Activated T-helper 1 cell treated with anti-CD3 and anti-CD28 coated beads, Interleukin-12 subunit alpha, Interleukin-12 subunit beta, Interleukin-2, Interleukin-4 antibody, amounts not matched to agents 30 ng/mL and 10 ng/mL and 1 ng/mL, durations not matched to agents 14 hours and 24 hours and 36 hours (primary cell): ENCODE results near the gene ADCY4. TPM values are rescaled to one million over a fixed set of nuclear protein-coding genes. Genes with fewer than 3 reads are reported as not detected.
"Not testable (repeated sequence)": the region's sequence is repeated elsewhere in the genome, so short reads cannot be mapped to it uniquely, and the experiment has no call there.

Source experiments
- DNase-seq: peaks from one replicate; pipeline ENCODE4 v3.0.0; 2021; ENCODE audit warnings: low spot score
- H3K27ac Mint-ChIP-seq: one replicate; pipeline ENCODE4 v1.8.0; 2021; ENCODE audit warnings: mild to moderate bottlenecking, mixed read lengths
- H3K27me3 Mint-ChIP-seq: one replicate; pipeline ENCODE4 v1.8.0; 2022; ENCODE audit warnings: mild to moderate bottlenecking, moderate library complexity, mixed read lengths; ENCODE audit not compliant: insufficient read depth
- H3K36me3 Mint-ChIP-seq: one replicate; pipeline ENCODE4 v1.8.0; 2021; ENCODE audit warnings: low read depth, mixed read lengths
- H3K4me1 Mint-ChIP-seq: one replicate; pipeline ENCODE4 v1.8.0; 2021; ENCODE audit warnings: low read depth, mixed read lengths
- H3K4me3 Mint-ChIP-seq: one replicate; pipeline ENCODE4 v1.8.0; 2021; ENCODE audit warnings: mild to moderate bottlenecking, moderate library complexity, mixed read lengths
- H3K9me3 Mint-ChIP-seq: one replicate; pipeline ENCODE4 v1.8.0; 2021; ENCODE audit warnings: mixed read lengths
- intact Hi-C: fragments of 100-400 bp; cut with micrococcal nuclease; formaldehyde crosslinking; loops from one replicate; pipeline ENCODE4 v1.15.1; 2024
- total RNA-seq: library from RNA; stranded (reverse); gene quantifications from 2 replicates; pipeline ENCODE4 v1.2.3, GENCODE V29; 2022

The ADCY4 gene
- total RNA-seq, 1 donor from 2014 or later, result 1.5 TPM

DNA sequence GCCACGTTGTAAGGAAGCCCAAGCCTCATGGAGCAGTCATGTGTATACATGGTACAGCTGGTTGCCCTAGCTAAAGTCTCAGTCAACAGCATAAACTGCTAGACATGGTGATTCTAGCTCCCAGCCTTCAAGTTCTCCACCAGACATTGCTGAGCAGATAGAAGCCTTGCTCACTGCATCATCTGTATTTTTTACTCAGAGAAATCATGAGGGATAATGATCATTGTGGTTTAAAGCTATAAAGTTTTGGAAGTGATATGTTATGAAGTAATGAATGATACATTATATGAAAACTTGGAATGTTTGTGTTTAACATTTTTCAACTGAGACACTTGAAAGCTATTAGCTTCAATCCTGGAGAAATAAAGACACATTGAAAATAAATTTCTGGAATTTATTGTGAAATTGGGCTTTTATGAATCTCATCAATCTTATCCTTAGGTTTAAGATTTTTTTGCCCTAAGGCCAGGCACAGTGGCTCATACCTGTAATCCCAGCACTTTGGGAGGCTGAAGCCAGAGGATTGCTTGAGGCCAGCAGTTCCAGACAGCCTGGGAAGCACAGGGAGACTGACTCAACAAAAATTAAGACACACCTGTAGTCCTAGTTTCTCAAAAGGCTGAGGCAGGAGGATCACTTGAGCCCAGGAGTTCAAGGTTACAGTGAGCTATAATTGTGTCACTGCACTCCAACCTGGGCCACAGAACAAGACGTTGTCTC, 27.5 kb upstream of the ADCY4 start:
- no peak overlapping the region for H3K4me3 Mint-ChIP-seq
- peaks cover 50% of the 10 kb centered on the region for H3K27me3 Mint-ChIP-seq
- no peaks in the 10 kb centered on the region for H3K9me3 Mint-ChIP-seq
- no peak overlapping the region for H3K27ac Mint-ChIP-seq
- DNase-seq, result no peak
- H3K4me1 Mint-ChIP-seq, result peaks cover 18% of the 10 kb centered on the region
- intact Hi-C loops, result no loop called here
- peaks cover 2% of the 10 kb centered on the region for H3K36me3 Mint-ChIP-seq

DNA sequence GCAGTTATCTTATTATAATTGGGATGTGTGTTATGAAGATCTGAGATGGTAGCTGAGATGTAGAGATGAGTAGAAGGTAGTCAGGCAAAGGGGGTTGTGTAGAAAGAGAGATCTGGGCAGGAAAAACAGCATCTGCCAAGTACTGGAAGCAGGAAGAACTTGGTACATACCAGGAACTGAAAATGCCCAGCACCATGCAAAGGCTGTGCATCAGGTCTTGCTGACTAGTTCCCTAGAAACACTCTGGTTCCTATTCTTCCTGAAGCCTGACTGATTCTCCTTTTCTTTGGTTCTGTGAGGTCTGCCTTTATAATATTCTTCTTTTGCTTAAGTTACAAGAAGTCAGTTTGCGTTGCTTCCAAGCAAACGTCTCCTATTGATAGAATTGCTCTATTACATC, 26.5 kb upstream of the ADCY4 start:
- intact Hi-C loops, result no loop called here
- DNase-seq, result no peak
- H3K4me1 Mint-ChIP-seq, result peaks cover 11% of the 10 kb centered on the region
- no peaks in the 10 kb centered on the region for H3K9me3 Mint-ChIP-seq
- H3K36me3 Mint-ChIP-seq, result peaks cover 2% of the 10 kb centered on the region
- no peak overlapping the region for H3K4me3 Mint-ChIP-seq
- no peak overlapping the region for H3K27ac Mint-ChIP-seq
- peaks cover 44% of the 10 kb centered on the region for H3K27me3 Mint-ChIP-seq

DNA sequence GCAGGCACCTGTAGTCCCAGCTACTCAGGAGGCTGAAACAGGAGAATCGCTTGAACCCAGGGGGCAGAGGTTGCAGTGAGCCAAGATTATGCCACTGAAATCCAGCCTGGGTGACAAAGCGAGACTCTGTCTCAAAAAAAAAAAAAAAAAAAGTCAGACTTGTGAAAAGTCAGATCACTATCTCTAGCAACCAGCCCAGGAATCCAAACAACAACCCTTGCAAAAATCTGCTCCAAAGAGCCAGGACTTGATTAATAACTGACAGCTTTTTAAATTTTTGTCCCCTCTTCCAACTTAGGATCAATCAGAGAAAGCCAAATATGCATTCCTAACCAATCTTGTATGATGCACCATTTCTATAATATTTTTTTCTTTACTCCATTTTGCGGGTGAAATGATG, 25.4 kb upstream of the ADCY4 start:
- H3K4me3 Mint-ChIP-seq, result no peak overlapping the region
- intact Hi-C loops, result no loop called here
- no peaks in the 10 kb centered on the region for H3K36me3 Mint-ChIP-seq
- no peak for DNase-seq
- peaks cover 35% of the 10 kb centered on the region for H3K27me3 Mint-ChIP-seq
- no peak overlapping the region for H3K27ac Mint-ChIP-seq
- peaks cover 3% of the 10 kb centered on the region for H3K4me1 Mint-ChIP-seq
- H3K9me3 Mint-ChIP-seq, result no peaks in the 10 kb centered on the region

DNA sequence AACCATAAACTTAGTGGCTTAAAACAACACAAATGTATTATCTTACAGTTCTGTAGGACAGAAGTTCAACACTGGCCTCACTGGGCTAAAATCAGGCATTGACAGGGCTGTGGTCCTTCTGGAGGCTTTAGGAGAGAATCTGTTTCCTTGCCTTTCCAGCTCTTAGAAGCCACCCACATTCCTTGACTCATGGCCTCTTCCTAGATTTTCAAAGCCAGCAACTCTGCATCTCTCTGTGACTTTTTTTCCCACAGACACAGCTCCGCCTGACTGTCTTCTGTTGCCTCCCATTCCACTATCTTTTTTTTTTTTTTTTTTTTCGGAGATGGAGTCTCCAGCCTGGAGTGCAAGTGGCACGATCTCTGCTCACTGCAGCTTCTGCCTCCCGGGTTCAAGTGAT, 21.3 kb upstream of the ADCY4 start:
- intact Hi-C loops, result no loop called here
- no peak for DNase-seq
- no peaks in the 10 kb centered on the region for H3K9me3 Mint-ChIP-seq
- H3K27me3 Mint-ChIP-seq, result peaks cover 25% of the 10 kb centered on the region
- H3K27ac Mint-ChIP-seq, result no peak overlapping the region
- no peaks in the 10 kb centered on the region for H3K4me1 Mint-ChIP-seq
- H3K36me3 Mint-ChIP-seq, result no peaks in the 10 kb centered on the region
- H3K4me3 Mint-ChIP-seq, result no peak overlapping the region

DNA sequence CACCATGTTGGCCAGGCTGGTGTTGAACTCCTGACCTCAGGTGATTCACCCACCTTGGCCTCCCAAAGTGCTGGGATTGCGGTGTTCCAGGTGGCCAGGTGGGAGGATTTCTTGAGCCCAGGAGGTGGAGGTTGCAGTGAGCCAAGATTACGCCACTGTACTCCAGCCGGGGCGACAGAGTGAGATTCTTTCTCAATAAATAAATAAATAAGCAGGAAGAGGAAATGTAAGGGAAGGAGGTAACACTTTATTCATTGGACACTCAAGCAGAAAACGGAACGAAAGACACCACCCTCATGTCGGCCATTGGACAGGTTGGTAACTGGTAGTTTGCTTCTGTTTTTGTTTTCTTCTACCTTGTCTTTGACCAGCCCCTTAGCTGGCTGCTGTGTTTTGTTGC, 20.1 kb upstream of the ADCY4 start:
- intact Hi-C loops, result no loop called here
- Mint-ChIP-seq H3K4me3 (no peak overlapping the region), H3K4me1 (no peaks in the 10 kb centered on the region), H3K27me3 (peaks cover 31% of the 10 kb centered on the region), H3K9me3 (no peaks in the 10 kb centered on the region), H3K36me3 (no peaks in the 10 kb centered on the region), H3K27ac (no peak overlapping the region)
- DNase-seq, result no peak

DNA sequence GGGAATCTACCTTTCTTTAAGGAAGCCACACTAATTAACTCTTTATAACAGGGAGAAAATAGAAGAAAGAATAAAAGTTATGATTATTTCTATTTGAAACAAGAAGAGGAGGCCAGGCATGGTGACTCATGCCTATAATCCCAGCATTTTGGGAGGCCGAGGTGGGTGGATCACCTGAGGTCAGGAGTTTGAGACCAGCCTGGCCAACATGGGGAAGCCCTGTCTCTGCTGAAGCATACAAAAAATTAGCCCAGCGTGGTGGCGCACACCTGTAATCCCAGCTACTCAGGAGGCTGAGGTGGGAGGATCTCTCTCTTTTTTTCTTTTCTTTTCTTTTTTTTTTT, 19.6 kb upstream of the ADCY4 start:
- H3K4me3 Mint-ChIP-seq, DNase-seq, H3K4me1 Mint-ChIP-seq, H3K36me3 Mint-ChIP-seq, H3K9me3 Mint-ChIP-seq, intact Hi-C loops, H3K27ac Mint-ChIP-seq: not testable (repeated sequence)
- peaks cover 34% of the 10 kb centered on the region for H3K27me3 Mint-ChIP-seq

DNA sequence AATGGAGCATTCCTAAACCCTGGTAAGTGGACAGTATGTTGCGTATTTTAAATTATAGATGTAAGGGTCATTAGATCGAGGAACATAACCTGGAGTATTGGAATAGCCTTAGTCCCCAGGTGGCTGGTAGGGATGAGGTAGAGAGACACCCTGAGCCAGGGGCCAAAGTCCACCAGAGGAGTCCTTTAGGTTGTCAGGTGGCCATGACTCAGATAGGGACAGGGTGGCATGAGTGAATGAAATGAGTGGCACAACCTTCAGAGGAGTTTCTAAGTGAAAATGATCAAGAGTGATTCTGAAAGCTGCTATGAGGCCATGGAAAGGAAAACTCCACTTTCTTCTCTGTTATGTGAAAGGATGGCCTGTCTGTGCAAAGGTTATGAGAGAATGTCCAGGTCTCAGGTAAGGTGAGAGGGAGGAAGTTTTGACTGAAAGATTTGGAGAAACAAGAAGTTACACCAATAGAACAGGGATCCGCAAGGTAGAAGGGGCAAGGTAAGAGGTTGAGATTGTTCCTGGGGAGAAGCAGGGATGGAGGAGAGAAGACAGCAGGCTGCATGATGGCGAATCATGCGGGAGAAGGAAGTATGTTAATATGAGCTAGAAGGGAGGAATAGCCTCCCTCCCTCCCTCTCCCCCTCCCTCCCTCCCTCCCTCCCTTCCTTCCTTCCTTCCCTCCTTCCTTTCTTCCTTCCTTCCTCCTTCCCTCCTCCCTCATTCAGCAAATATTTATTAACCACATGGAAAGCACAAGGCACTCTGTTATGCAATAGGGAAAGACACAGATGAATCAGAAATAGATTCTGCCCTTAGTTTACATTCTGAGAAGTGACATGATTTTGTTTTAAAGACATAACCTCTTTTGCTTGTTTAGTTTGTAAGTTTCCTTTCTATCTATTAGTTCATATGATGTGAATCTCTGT, 18.9 kb upstream of the ADCY4 start:
- H3K27ac Mint-ChIP-seq, result no peak overlapping the region
- no peaks in the 10 kb centered on the region for H3K4me1 Mint-ChIP-seq
- H3K27me3 Mint-ChIP-seq, result peaks cover 41% of the 10 kb centered on the region
- intact Hi-C loops, result no loop called here
- H3K9me3 Mint-ChIP-seq, result no peaks in the 10 kb centered on the region
- no peak overlapping the region for H3K4me3 Mint-ChIP-seq
- DNase-seq, result no peak
- peaks cover 2% of the 10 kb centered on the region for H3K36me3 Mint-ChIP-seq

DNA sequence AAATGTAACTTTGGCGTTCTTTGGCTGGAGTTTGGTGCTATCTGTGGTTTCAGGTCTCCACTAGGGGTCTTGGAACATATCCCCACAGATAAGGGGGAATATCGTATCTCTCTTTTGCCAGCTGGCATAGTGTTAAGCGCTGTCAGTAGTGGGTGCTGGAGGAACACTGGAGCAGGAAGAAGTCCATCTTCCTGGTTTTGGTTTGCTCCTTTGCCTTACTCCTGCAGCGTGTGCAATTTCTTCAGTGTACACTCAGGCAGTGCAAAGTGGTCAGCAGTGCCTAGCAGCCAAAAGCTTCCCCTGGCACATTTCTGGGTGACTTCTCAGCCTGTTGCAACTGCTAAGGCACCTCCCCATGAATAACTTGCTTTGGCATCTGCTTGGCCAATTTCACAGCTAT, 16.6 kb upstream of the ADCY4 start:
- H3K27me3 Mint-ChIP-seq, result peaks cover 35% of the 10 kb centered on the region
- no peak overlapping the region for H3K4me3 Mint-ChIP-seq
- intact Hi-C loops, result no loop called here
- no peak overlapping the region for H3K27ac Mint-ChIP-seq
- DNase-seq, result no peak
- no peaks in the 10 kb centered on the region for H3K4me1 Mint-ChIP-seq
- H3K36me3 Mint-ChIP-seq, result peaks cover 2% of the 10 kb centered on the region
- no peaks in the 10 kb centered on the region for H3K9me3 Mint-ChIP-seq

DNA sequence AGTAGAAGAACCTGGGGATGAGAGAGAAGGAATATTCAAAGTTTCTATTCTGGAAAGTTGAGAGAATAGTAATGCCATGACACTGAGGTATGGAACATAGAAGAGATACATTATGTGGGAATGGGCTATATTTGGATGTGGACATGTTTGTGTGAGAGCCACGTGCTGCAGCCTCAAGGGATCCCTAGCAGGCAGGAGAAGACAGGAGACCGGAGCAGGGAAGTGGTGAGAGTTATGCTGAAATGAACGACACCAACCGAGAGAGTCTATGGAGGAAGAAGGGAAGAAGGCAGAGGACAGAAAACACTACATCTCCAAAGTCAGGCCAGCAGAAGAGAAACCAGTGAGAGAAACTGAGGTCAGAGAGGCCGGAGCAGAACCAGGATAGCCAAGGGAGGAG, 14.9 kb upstream of the ADCY4 start:
- no peaks in the 10 kb centered on the region for H3K4me1 Mint-ChIP-seq
- DNase-seq, result no peak
- peaks cover 38% of the 10 kb centered on the region for H3K27me3 Mint-ChIP-seq
- no peak overlapping the region for H3K4me3 Mint-ChIP-seq
- intact Hi-C loops, result no loop called here
- peaks cover 2% of the 10 kb centered on the region for H3K36me3 Mint-ChIP-seq
- no peaks in the 10 kb centered on the region for H3K9me3 Mint-ChIP-seq
- H3K27ac Mint-ChIP-seq, result no peak overlapping the region

DNA sequence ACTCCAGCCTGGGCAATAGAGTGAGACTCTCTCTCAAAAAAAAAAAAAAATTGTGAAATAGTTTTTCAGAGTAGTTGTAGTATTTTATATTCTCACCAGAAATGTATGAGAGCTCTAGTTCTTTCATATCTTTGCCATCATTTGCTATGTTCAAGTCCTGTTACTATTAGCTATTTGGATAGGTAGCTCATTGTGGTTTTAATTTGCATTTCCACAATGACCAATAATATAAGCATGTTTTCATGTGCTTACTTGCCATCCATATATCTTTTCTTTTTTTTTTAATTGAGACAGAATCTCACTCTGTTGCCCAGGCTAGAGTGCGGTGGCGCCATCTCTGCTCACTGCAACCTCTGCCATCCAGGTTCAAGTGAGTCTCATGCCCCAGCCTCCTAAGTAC, 13.3 kb upstream of the ADCY4 start:
- no peaks in the 10 kb centered on the region for H3K4me1 Mint-ChIP-seq
- intact Hi-C loops, result no loop called here
- no peak overlapping the region for H3K27ac Mint-ChIP-seq
- no peaks in the 10 kb centered on the region for H3K9me3 Mint-ChIP-seq
- H3K27me3 Mint-ChIP-seq, result peaks cover 45% of the 10 kb centered on the region
- H3K4me3 Mint-ChIP-seq, result no peak overlapping the region
- DNase-seq, result no peak
- peaks cover 2% of the 10 kb centered on the region for H3K36me3 Mint-ChIP-seq

DNA sequence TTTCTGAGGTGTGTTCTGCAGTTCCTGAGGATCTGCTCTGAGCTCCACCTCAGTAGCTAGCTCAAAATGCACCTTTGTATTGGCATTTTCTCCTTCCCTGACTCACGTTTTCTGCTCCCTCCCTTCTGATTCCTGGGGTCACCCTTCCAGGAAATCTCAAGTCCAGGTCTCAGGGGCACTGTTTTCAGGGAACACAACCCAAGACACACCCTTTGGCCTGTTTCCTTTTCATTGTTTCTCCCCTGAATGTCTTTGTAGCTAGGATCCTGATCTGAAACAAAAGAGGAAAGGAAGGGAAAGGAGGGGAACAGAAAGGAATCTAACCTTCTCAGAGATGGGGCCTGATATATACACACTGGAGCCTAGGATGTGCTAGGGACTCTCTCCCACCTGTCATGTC, 12.3 kb upstream of the ADCY4 start:
- peaks cover 48% of the 10 kb centered on the region for H3K27me3 Mint-ChIP-seq
- intact Hi-C loops, result no loop called here

DNA sequence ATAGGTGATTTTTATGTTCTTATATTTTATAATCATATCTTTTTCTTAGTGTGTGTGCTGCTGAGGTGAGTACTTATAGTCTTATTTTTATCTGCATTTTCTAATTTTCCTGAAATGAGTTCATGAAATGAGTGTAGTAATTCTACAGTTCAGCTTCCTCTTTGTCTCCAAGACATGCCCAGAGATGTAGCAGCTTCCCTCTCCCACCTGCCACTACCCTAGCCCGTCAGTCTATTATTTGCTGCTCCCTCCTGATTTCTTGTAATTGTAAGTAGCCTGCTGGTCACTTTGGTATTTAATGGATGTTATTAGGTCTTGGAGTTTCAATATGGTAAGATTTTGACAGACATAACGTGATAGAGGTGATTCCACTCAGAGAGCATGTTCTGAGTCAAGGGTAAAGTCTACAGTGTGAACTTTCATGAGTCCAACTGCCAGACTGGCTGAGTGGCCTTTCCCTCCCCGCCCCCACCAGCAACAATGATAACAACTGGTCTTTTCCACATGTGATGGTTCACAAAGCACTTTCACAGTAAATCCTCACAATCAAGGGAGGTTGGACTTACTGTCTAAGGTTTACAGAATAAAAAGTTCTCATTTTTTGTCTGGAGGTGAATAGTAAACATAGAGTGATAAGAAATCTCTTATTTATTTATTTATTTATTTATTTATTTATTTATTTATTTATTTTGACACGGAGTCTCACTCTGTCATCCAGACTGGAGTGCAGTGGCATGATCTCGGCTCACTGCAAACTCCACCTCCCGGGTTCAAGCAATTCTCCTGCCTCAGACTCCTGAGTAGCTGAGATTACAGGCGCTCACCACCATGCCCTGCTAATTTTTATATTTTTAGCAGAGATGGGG, 9.2 kb upstream of the ADCY4 start:
- peaks cover 19% of the 10 kb centered on the region for H3K27me3 Mint-ChIP-seq
- peaks cover 9% of the 10 kb centered on the region for H3K4me1 Mint-ChIP-seq
- peaks cover 1% of the 10 kb centered on the region for H3K36me3 Mint-ChIP-seq
- intact Hi-C loops, result no loop called here
- no peak for DNase-seq
- H3K27ac Mint-ChIP-seq, result no peak overlapping the region
- H3K4me3 Mint-ChIP-seq, result no peak overlapping the region
- H3K9me3 Mint-ChIP-seq, result no peaks in the 10 kb centered on the region

More for the DNA sequence above, 12.3 kb upstream of the ADCY4 start:
- no peaks in the 10 kb centered on the region for H3K9me3 Mint-ChIP-seq
- no peak overlapping the region for H3K27ac Mint-ChIP-seq
- H3K36me3 Mint-ChIP-seq, result peaks cover 3% of the 10 kb centered on the region
- no peak overlapping the region for H3K4me3 Mint-ChIP-seq
- DNase-seq, result no peak
- no peaks in the 10 kb centered on the region for H3K4me1 Mint-ChIP-seq

DNA sequence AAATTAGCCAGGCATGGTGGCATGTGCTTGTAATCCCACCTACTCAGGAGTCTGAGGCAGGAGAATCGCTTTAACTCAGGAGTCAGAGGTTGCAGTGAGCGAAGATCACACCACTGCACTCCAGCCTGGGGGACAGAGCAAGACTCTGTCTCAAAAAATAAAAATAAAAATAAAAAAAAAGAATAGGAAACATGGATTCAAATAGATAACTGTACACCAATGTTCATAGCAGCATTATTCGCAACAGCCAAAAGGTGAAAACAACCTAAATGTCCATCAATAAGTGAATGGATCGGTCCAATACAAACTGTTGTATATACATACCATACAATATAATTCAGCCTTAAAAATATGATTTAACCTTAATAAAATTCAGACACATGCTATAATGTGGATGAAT, 8.0 kb upstream of the ADCY4 start:
- no peak overlapping the region for H3K4me3 Mint-ChIP-seq
- H3K27me3 Mint-ChIP-seq, result peaks cover 14% of the 10 kb centered on the region
- no peak for DNase-seq
- H3K4me1 Mint-ChIP-seq, result peaks cover 15% of the 10 kb centered on the region
- intact Hi-C loops, result no loop called here
- peaks cover 6% of the 10 kb centered on the region for H3K36me3 Mint-ChIP-seq
- no peak overlapping the region for H3K27ac Mint-ChIP-seq
- H3K9me3 Mint-ChIP-seq, result no peaks in the 10 kb centered on the region
